Mesenchymal stem cell (in vitro differentiated cells and primary cell): ENCODE results near the gene MST1.

Experiments
- DNase-seq: peaks from one replicate; pipeline ENCODE4 v3.0.0-alpha.2; 2013
- H2AFZ ChIP-seq: one replicate; pipeline ENCODE4 v1.6.1; 2013; ENCODE audit warnings: low read depth, mild to moderate bottlenecking, control low read depth, inconsistent platforms, low read length, moderate library complexity
- H2AK5ac ChIP-seq: 2 replicates; pipeline ENCODE4 v1.6.1; 2013; ENCODE audit warnings: low read length, moderate library complexity, mild to moderate bottlenecking, inconsistent platforms; ENCODE audit not compliant: severe bottlenecking
- H2BK120ac ChIP-seq: one replicate; pipeline ENCODE4 v1.6.1; 2013; ENCODE audit warnings: low read depth, mild to moderate bottlenecking, inconsistent platforms, low read length, moderate library complexity
- H2BK12ac ChIP-seq, 2 experiments: one replicate each; pipeline ENCODE4 v1.6.1; 2013; ENCODE audit warnings: inconsistent platforms in 2 of 2, low read length in 2 of 2, mild to moderate bottlenecking in 2 of 2, moderate library complexity in 2 of 2, control low read depth in 1 of 2
- H2BK15ac ChIP-seq: one replicate; pipeline ENCODE4 v1.6.1; 2013; ENCODE audit warnings: mild to moderate bottlenecking, low read depth, inconsistent platforms; ENCODE audit not compliant: poor library complexity, severe bottlenecking
- H2BK5ac ChIP-seq: 2 replicates; pipeline ENCODE4 v1.6.1; 2013; ENCODE audit warnings: low read depth, mild to moderate bottlenecking, low read length, control low read depth, inconsistent platforms; ENCODE audit not compliant: poor library complexity, severe bottlenecking
- H3K14ac ChIP-seq, 2 experiments: one replicate each; pipeline ENCODE4 v1.6.1; 2013; ENCODE audit warnings: inconsistent platforms in 2 of 2, low read length in 2 of 2, control low read depth in 1 of 2, mild to moderate bottlenecking in 1 of 2, moderate library complexity in 1 of 2
- H3K18ac ChIP-seq, 2 experiments: one replicate each; pipeline ENCODE4 v1.6.1; 2013; ENCODE audit warnings: inconsistent platforms in 2 of 2, low read length in 2 of 2, control low read depth in 1 of 2, low read depth in 1 of 2, mild to moderate bottlenecking in 1 of 2
- H3K23ac ChIP-seq, 2 experiments: one replicate each; pipeline ENCODE4 v1.6.1; 2013; ENCODE audit warnings: inconsistent platforms in 2 of 2, low read length in 2 of 2, mild to moderate bottlenecking in 2 of 2, moderate library complexity in 2 of 2, control low read depth in 1 of 2
- H3K27ac ChIP-seq: 2 replicates; pipeline ENCODE4 v1.5.1; 2013; ENCODE audit warnings: mild to moderate bottlenecking, moderate library complexity, low read length, control low read depth, inconsistent platforms; ENCODE audit not compliant: poor library complexity, severe bottlenecking
- H3K27me3 ChIP-seq, 2 experiments: 2 replicates each; pipeline versions ENCODE4 v1.6.1 to v1.7.0; 2013; ENCODE audit warnings: low read length in 2 of 2, mild to moderate bottlenecking in 2 of 2, moderate library complexity in 2 of 2, control low read depth in 1 of 2, inconsistent platforms in 1 of 2; ENCODE audit not compliant: control insufficient read depth in 1 of 2, insufficient read depth in 1 of 2
- H3K36me3 ChIP-seq, 2 experiments: 2 replicates each; pipeline versions ENCODE4 v1.6.1 to v1.7.0; 2013; ENCODE audit warnings: low read length in 2 of 2, control low read depth in 1 of 2, inconsistent platforms in 1 of 2, low read depth in 1 of 2, mild to moderate bottlenecking in 1 of 2; ENCODE audit not compliant: insufficient read depth in 2 of 2, control insufficient read depth in 1 of 2
- H3K4ac ChIP-seq, 2 experiments: one replicate each; pipeline ENCODE4 v1.6.1; 2013; ENCODE audit warnings: inconsistent platforms in 2 of 2, low read length in 2 of 2, mild to moderate bottlenecking in 2 of 2, moderate library complexity in 2 of 2, control low read depth in 1 of 2, low read depth in 1 of 2
- H3K4me1 ChIP-seq: 2 replicates; pipeline ENCODE4 v1.6.1; 2013; ENCODE audit warnings: low read depth, low read length, control low read depth; ENCODE audit not compliant: control insufficient read depth, insufficient read depth
- H3K4me2 ChIP-seq: 2 replicates; pipeline ENCODE4 v1.6.1; 2013; ENCODE audit warnings: low read length, mild to moderate bottlenecking, inconsistent platforms; ENCODE audit not compliant: poor library complexity, severe bottlenecking
- H3K4me3 ChIP-seq, 2 experiments: 2 replicates each; pipeline versions ENCODE4 v1.5.1 to v1.7.0; 2013; ENCODE audit warnings: low read length in 2 of 2, mild to moderate bottlenecking in 2 of 2, control low read depth in 1 of 2, low read depth in 1 of 2; ENCODE audit not compliant: insufficient read depth in 1 of 2
- H3K79me1 ChIP-seq: replicated peaks from 2 replicates; pipeline ENCODE4 v1.6.1; 2013; ENCODE audit warnings: mild to moderate bottlenecking, control low read depth, low read length, inconsistent platforms; ENCODE audit not compliant: poor library complexity, severe bottlenecking
- H3K9ac ChIP-seq: 2 replicates; pipeline ENCODE4 v1.7.0; 2013; ENCODE audit warnings: mild to moderate bottlenecking, low read length, moderate library complexity
- H3K9me3 ChIP-seq: 2 replicates; pipeline ENCODE4 v1.7.0; 2013; ENCODE audit warnings: mild to moderate bottlenecking, low read length; ENCODE audit not compliant: control insufficient read depth
- H4K8ac ChIP-seq: one replicate; pipeline ENCODE4 v1.6.1; 2013; ENCODE audit warnings: inconsistent platforms, mild to moderate bottlenecking, low read length, moderate library complexity
- H4K91ac ChIP-seq: one replicate; pipeline ENCODE4 v1.6.1; 2013; ENCODE audit warnings: mild to moderate bottlenecking, low read length, inconsistent platforms
- WGBS: methylation state at CpG from one replicate; pipeline ENCODE4 v1.1.7; 2013; ENCODE audit warnings: mixed read lengths; 5-methylcytosine and 5-hydroxymethylcytosine counted together

The MST1 gene

DNA sequence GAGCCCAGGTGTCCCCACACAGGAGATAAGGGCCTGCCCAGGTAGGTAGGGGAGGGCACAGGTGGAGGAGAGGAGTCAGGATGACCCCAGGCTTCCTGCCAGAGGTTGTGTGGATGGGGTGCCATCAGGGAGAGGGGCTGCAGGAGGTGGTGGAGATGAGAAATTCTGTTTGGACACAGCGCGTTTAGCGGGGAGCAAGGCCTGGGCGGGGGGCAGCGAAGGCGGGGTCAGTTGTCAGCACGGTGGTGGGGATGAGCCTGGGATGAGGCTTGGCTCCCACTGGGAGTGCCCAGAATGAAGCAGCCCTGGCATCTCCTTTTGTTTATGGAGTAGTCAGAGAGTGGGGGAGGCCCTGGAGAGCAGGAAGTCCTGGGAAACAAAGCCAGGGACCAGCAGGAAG is 14.7 kb upstream of the MST1 start:
- Histone ChIP-seq H2BK15ac (no peak overlapping the region), H3K4ac (no peak overlapping the region), H3K14ac (no peak overlapping the region), H3K9me3 (no peaks in the 10 kb centered on the region), H2BK5ac (no peak overlapping the region), H3K9ac (no peak overlapping the region), H2AK5ac (no peak overlapping the region), H4K91ac (no peak overlapping the region), H3K4me2 (no peak overlapping the region), H3K4me3 (no peak overlapping the region), H2BK120ac (no peak overlapping the region), H3K4me1 (peaks cover 29% of the 10 kb centered on the region), H3K79me1 (peaks cover 2% of the 10 kb centered on the region), H3K27ac (no peak overlapping the region), H3K18ac (no peak overlapping the region), H3K36me3 (peaks cover 54 to 80% of the 10 kb centered on the region in 2 experiments), H4K8ac (no peak overlapping the region), H3K23ac (no peak overlapping the region), H2AFZ (no peak overlapping the region), H2BK12ac (no peak overlapping the region), H3K27me3 (no peaks in the 10 kb centered on the region)
- WGBS, result over 99% methylated on average over 7 of the region's 7 CpGs
- DNase-seq, result no peak

DNA sequence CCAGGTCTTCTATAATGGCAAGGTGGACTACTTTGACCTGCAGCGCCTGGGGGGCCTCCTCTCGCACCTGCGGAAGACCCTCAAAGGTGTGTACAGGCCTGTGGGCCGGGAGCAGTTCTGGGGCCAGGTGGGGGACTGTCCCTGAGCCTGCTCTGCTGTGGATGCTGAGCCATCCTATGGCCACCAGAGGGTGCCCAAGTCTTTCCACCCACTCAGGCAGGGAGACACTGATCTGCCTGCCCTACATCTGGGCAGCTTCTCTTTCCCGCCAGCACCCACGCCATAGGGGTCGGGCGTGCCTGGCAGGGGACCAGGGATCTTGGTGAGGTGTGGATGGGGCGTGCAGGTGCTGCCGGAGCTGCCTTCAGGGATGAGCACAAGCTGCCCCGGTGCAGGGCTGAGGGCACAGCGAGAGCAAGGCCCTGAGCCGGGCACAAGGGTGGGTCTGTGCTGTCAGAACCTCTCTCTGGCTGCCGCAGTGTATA is 14.2 kb upstream of the MST1 start:
- Histone ChIP-seq H3K4me2 (no peak overlapping the region), H4K8ac (peak overlapping the region; percentile 64), H3K4me3 (no peak overlapping the region), H3K27ac (no peak overlapping the region), H2BK5ac (no peak overlapping the region), H3K36me3 (peaks cover 55 to 84% of the 10 kb centered on the region in 2 experiments), H2BK15ac (no peak overlapping the region), H2BK12ac (no peak overlapping the region), H3K14ac (no peak overlapping the region), H2AFZ (no peak overlapping the region), H3K4me1 (peaks cover 31% of the 10 kb centered on the region), H3K23ac (no peak overlapping the region), H4K91ac (no peak overlapping the region), H3K27me3 (no peaks in the 10 kb centered on the region), H3K79me1 (peaks cover 2% of the 10 kb centered on the region), H3K18ac (no peak overlapping the region), H2BK120ac (no peak overlapping the region), H2AK5ac (no peak overlapping the region), H3K4ac (no peak overlapping the region), H3K9ac (no peak overlapping the region), H3K9me3 (no peaks in the 10 kb centered on the region)
- WGBS, result 70% methylated on average over 14 of the region's 14 CpGs
- DNase-seq, result peak; percentile 75

DNA sequence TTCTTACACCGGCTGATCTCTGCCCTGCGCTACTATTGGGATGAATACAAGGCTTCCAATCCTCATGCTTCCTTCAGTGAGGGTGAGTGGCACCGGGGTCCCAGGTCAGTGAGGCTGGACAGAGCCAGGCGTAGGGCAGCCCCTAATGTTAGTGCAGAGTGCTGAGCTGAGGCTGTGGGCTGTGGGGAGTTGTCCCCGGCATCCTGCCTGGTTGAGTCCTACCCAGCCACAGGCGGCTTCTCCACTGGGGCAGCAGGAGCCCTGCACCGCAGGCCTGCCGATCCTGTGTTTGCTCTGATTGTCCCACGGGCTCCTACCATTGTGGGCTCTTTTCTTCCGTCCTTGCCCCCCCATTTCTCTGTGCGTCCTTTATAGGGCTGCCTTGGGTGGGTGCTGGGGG is 13.4 kb upstream of the MST1 start:
- no peak overlapping the region for H2AFZ ChIP-seq
- no peak for DNase-seq
- H3K27ac ChIP-seq, result no peak overlapping the region
- H2AK5ac ChIP-seq, result no peak overlapping the region
- H2BK12ac ChIP-seq, result no peak overlapping the region
- H4K8ac ChIP-seq, result no peak overlapping the region
- WGBS, result 93% methylated on average over 11 of the region's 11 CpGs
- H3K4ac ChIP-seq, result no peak overlapping the region
- H3K4me1 ChIP-seq, result peaks cover 31% of the 10 kb centered on the region
- H3K79me1 ChIP-seq, result peaks cover 2% of the 10 kb centered on the region
- H4K91ac ChIP-seq, result no peak overlapping the region
- H2BK15ac ChIP-seq, result no peak overlapping the region
- no peak overlapping the region for H3K14ac ChIP-seq
- no peak overlapping the region for H3K4me3 ChIP-seq
- no peak overlapping the region for H3K18ac ChIP-seq
- H3K27me3 ChIP-seq, result no peaks in the 10 kb centered on the region
- peaks cover 63 to 89% of the 10 kb centered on the region in 2 experiments for H3K36me3 ChIP-seq
- H3K9me3 ChIP-seq, result no peaks in the 10 kb centered on the region
- no peak overlapping the region for H2BK5ac ChIP-seq
- H3K4me2 ChIP-seq, result no peak overlapping the region
- H3K23ac ChIP-seq, result no peak overlapping the region
- no peak overlapping the region for H2BK120ac ChIP-seq
- no peak overlapping the region for H3K9ac ChIP-seq

DNA sequence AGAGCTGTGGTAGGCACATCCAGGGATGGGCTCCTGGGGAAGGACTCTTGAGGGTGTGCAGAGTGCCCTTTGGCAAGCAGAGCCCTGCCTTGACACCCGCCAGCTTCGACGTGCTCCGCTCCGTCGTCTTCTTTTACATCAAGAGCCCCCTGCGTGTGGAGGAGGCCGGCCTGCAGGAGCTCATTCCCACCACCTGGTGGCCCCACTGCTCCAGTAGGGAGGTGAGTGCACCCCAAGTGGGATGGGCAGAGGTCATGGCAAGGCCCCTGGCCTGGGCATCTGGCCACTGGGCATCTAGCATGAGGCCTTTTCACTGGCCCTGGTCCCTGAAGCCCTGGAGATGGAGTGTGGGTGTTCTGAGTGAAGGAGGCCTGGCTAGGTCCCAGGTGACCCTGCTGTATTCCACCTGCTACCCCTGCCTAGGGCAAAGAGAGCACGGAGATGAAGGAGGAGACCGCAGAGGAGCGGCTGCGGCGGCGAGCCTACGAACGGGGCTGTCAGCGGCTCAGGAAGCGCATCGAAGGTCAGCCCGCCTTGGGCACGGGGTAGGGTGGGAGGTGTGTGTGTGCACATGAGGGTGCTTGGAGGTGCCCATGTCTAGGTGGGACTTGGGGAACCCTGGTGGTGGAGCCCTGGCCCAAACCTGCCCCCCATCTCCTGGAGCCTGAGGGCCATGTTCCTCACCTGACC is 12.3 kb upstream of the MST1 start:
- Histone ChIP-seq H3K4me3 (no peak overlapping the region), H3K9me3 (no peaks in the 10 kb centered on the region), H2BK120ac (no peak overlapping the region), H3K23ac (no peak overlapping the region), H3K14ac (no peak overlapping the region), H3K27me3 (no peaks in the 10 kb centered on the region), H3K4me1 (peaks cover 22% of the 10 kb centered on the region), H2BK5ac (no peak overlapping the region), H4K91ac (no peak overlapping the region), H2AFZ (no peak overlapping the region), H3K36me3 (peaks cover 65 to 94% of the 10 kb centered on the region in 2 experiments), H3K4ac (no peak overlapping the region), H2BK12ac (no peak overlapping the region), H2BK15ac (no peak overlapping the region), H3K4me2 (no peak overlapping the region), H3K79me1 (peaks cover 7% of the 10 kb centered on the region), H4K8ac (peak overlapping the region; percentile 19), H3K27ac (no peak overlapping the region), H2AK5ac (no peak overlapping the region), H3K9ac (no peak overlapping the region), H3K18ac (no peak overlapping the region)
- 89% methylated on average over 21 of the region's 21 CpGs for WGBS
- no peak for DNase-seq
